HL-60 (cell line): Measurements from ENCODE around the gene FJX1.

Experiments
- GABPA ChIP-seq: IDR thresholded peaks from 2 replicates; pipeline ENCODE4 v1.6.1; 2012; ENCODE audit warnings: low read depth
- POLR2AphosphoS5 ChIP-seq: IDR thresholded peaks from 2 replicates; pipeline ENCODE4 v1.6.1; 2012; ENCODE audit warnings: low read depth

DNA sequence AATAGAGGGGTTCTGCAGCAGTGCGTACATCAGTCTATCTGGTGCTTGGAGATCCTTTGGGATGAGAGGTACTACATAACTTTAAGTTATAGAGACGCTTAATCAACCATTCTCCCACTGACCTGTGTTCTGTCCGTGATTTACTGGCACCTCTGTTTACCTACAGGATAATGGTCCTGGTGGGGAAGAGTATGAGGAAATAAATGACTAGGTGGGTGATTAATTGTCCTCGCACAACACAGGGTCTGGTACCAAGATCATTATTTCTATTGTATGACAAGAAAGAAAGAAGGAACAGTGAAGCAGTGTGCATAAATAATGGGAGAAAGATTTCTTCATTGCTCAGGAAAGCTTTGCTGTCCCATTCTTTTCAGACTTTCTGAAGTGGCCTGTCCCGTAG is 32.8 kb upstream of the FJX1 start:
- TF ChIP-seq POLR2AphosphoS5 (no peak), GABPA (no peak)
